ENCODE measurements around the gene HSFY1. TPM values are rescaled to one million over a fixed set of nuclear protein-coding genes. Genes with fewer than 3 reads are reported as not detected.
"Not testable (repeated sequence)": the region's sequence is repeated elsewhere in the genome, so short reads cannot be mapped to it uniquely, and the experiment has no call there.

HSFY1 gene
- not detected for total RNA-seq

GRCh38 chrY:18546420-18546819, at the start of gene HSFY1:
Gene HSFY1, plus strand, starts transcription at chrY:18546720. Its CDS starts 68 bp downstream, at chrY:18546788.
- not testable (repeated sequence) for H3K27ac ChIP-seq; DNase-seq (ENCODE audit: low spot score in 2 of 2); H3K4me3 ChIP-seq; H3K9me3 ChIP-seq; H3K4me1 ChIP-seq; H3K27me3 ChIP-seq; H3K36me3 ChIP-seq
- no CpG with 5 or more reads among the region's 1 CpG for WGBS, 2 donors

DNA sequence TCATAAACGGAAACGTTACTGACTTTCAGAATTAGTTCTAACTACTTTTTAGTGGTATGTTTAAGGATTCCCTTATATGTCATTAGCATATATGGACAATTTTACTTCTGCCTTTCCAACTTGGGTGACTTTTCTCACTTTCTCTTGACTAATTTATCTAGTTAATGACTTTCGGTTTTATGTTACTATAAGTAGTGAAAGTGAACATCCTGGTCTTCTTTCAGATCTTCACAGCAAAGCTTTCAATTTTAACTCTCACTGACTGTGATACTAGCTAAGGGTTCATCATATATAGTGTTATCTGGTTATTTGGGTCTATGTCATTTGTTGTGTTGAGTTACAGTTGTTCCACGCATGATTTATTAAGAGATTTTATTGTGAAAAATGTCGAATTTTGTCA, 42.3 kb upstream of the HSFY1 start:
- not testable (repeated sequence) for H3K9me3 ChIP-seq; H3K27ac ChIP-seq; H3K27me3 ChIP-seq; H3K4me3 ChIP-seq; H3K4me1 ChIP-seq; H3K36me3 ChIP-seq; DNase-seq (ENCODE audit: low spot score in 2 of 2)
- WGBS, 2 donors = no CpG with 5 or more reads among the region's 5 CpGs

DNA sequence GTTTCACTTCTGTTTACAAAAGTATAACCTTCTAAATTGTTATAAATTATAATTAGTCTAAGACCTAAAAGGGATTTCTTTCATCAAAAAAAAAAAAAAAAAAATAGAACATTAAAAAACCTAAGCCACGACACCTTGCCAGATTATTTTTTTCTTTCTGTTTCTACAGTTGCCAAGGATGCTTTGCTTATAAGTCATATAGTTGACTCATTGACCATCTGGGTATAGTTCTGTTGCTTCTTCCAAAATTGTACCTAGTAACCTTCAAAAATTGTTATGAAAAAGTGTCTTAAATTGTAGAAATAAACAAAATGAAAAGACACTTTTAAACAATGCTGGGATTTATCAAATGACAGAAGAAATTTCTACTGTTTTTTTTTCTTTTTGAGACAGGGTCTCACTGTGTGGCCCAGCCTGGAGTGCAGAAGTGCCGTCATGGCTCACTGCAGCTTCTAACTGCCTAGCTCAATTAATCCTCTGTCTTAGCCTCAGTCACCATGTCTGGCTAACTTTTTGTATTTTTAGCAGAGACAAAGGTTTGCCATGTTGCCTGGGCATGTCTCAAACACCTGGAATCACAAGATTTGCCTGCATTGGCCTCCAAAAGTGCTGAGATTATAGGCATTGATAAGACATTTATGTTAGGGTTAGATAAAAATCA, 15.4 kb upstream of the HSFY1 start:
- H3K4me1 ChIP-seq; DNase-seq (ENCODE audit: low spot score in 2 of 2); H3K27me3 ChIP-seq; H3K4me3 ChIP-seq; H3K36me3 ChIP-seq; H3K27ac ChIP-seq; H3K9me3 ChIP-seq: not testable (repeated sequence)
- no CpG with 5 or more reads among the region's 2 CpGs for WGBS, 2 donors

- H3K4me3 ChIP-seq; H3K36me3 ChIP-seq; DNase-seq (ENCODE audit: low spot score in 2 of 2); H3K27me3 ChIP-seq; H3K4me1 ChIP-seq; H3K27ac ChIP-seq; H3K9me3 ChIP-seq: not testable (repeated sequence)
- no CpG with 5 or more reads among the region's 1 CpG for WGBS, 2 donors
These were observed 7.6 kb upstream of the HSFY1 start for GRCh38 chrY:18538952-18539351.

GRCh38 chrY:18553132-18553531, 6.6 kb downstream of the HSFY1 start:
- DNase-seq (ENCODE audit: low spot score in 2 of 2); H3K4me3 ChIP-seq; H3K9me3 ChIP-seq; H3K27me3 ChIP-seq; H3K4me1 ChIP-seq; H3K36me3 ChIP-seq; H3K27ac ChIP-seq: not testable (repeated sequence)
- WGBS, 2 donors = no CpG with 5 or more reads among the region's 3 CpGs

- not testable (repeated sequence) for H3K4me3 ChIP-seq; H3K9me3 ChIP-seq; H3K27me3 ChIP-seq; DNase-seq (ENCODE audit: low spot score in 2 of 2); H3K36me3 ChIP-seq; H3K27ac ChIP-seq; H3K4me1 ChIP-seq
- WGBS, 2 donors = no CpG with 5 or more reads among the region's 3 CpGs
These were observed 19.4 kb downstream of the HSFY1 start for GRCh38 chrY:18565915-18566314.

Small RNA genes lying within 50 kb of the gene (small RNA-seq; reads per million reads assigned to genes)
- gene GPM6BP1 (not detected), gene PRYP5 (not detected)

Other genes with a start within 250 kb of the HSFY1 start
- 1 to 10 TPM in 1 of 4 donors, not detected in 3; 1.1 TPM for gene HSFY2, start 227.0 kb downstream of the HSFY1 start, total RNA-seq